Fibroblast of mammary gland (primary cell): ENCODE data around the gene PTTG1IP2.

Experiments
- DNase-seq: peaks from one replicate; pipeline ENCODE4 v3.0.0-alpha.2; 2010; ENCODE audit warnings: low read depth
- H3K4me3 ChIP-seq: 2 replicates; pipeline ENCODE4 v1.5.1; 2011; ENCODE audit warnings: low read depth, mild to moderate bottlenecking, low read length, moderate library complexity; ENCODE audit not compliant: control insufficient read depth
- CTCF ChIP-seq: conservative IDR thresholded peaks from 2 replicates; pipeline ENCODE4 v1.5.1; 2011; ENCODE audit warnings: low read depth, low read length, inconsistent platforms; ENCODE audit not compliant: control insufficient read depth, insufficient read depth

The PTTG1IP2 gene

DNA sequence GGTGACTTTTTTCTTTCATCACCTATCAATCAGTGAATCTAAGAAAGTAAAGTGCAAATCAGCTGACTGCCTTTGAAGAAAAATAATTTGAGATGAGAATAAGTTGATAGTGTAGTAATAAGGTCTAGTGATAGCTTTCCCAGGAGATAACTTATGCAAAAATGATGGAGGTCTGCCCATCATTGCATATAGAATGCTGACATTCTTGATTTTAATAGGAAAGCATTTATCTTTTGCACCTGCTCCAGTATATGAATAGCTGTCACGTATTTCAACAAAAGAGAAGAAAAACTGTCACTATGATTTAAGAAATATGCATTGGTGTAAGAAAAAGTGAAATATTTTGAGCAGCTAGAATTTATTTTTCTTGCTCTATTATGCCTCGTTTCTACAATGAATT lies 46.8 kb downstream of the PTTG1IP2 start:
- H3K4me3 ChIP-seq, result no peak overlapping the region
- no peak for TF ChIP-seq CTCF
- DNase-seq, result no peak

- no peak overlapping the region for H3K4me3 ChIP-seq
- no peak for DNase-seq
- no peak for TF ChIP-seq CTCF
Observed at GRCh38 chr7:90518630-90519029, 49.2 kb downstream of the PTTG1IP2 start.

GRCh38 chr7:90520484-90520883 lies 51.0 kb downstream of the PTTG1IP2 start:
- peak; percentile 46 for TF ChIP-seq CTCF
- peak; percentile 21 for DNase-seq
- H3K4me3 ChIP-seq, result no peak overlapping the region

DNA sequence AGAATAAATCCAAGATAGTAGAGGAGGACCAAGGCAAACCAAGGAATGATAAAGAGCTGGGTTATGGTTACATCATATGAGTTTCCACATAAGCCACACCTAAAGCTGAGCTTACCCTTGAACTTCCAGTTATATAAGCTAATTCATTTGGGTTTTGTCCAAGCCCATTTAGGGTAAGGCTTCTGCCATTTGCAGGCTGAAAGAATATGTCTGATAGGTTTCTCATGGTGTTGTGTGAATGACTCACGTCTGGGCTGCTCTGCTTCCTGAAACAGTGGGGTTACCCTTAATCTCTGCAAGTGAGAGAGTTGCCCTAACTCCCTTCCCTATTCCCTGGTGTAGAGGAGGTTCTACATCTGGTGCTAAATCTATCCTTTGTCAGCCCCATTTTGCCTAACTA lies 60.8 kb downstream of the PTTG1IP2 start:
- peak; percentile 74 for DNase-seq
- TF ChIP-seq CTCF, result no peak
- no peak overlapping the region for H3K4me3 ChIP-seq

GRCh38 chr7:90532231-90532929 lies 62.9 kb downstream of the PTTG1IP2 start:
- H3K4me3 ChIP-seq, result no peak overlapping the region
- TF ChIP-seq CTCF, result no peak
- no peak for DNase-seq

- no peak for TF ChIP-seq CTCF
- H3K4me3 ChIP-seq, result no peak overlapping the region
- DNase-seq, result no peak
Observed at GRCh38 chr7:90536449-90536848, 67.0 kb downstream of the PTTG1IP2 start.

- no peak for TF ChIP-seq CTCF
- no peak for DNase-seq
- no peak overlapping the region for H3K4me3 ChIP-seq
Observed at GRCh38 chr7:90538405-90538804, 69.0 kb downstream of the PTTG1IP2 start.
